ENCODE measurements around the gene PFKFB3. TPM values are rescaled to one million over a fixed set of nuclear protein-coding genes. Genes with fewer than 3 reads are reported as not detected.
"Not testable (repeated sequence)": the region's sequence is repeated elsewhere in the genome, so short reads cannot be mapped to it uniquely, and the experiment has no call there.

PFKFB3 gene
- total and polyA plus RNA-seq, 12 donors: 8.4 to 72.4 (median 29.5) TPM

DNA sequence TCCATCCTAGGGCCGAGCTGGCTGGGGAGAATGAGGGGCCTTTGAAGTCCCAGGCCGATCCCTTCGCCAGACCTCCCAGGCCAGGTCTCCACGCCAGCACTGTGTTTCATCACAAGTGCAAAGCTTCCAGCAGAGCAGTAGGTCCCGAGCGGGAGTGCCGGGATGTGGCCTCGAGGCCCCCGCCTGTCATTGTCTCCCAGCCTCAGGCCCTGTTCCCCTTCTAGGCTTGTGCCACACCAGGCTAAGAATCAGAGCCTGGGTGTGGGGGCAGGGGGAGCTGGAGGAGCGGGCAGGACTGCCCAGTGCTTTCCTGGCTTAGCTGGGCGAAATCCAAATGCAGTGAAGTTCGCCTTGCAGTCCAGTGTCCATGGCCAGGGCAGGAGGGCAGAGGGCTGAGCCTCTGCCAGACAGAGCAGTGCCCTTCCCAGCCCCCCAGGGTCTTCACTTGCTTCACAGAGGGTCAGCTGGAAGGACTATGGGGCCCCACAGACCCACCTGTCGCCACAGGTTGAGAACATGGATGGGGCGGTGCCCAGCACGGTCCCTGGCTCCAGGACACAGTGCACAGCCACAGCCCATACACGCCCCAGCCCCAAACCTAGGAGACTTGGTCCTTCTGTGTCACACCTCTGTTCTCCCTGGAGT lies 20.2 kb upstream of the PFKFB3 start:
- 56 to 76% (median 57%) methylated on average over 4 to 16 of the region's 16 CpGs for WGBS, 4 donors
- intact Hi-C loops (cut with DNase I): no loop called here
- TF ChIP-seq, protein P1, sequence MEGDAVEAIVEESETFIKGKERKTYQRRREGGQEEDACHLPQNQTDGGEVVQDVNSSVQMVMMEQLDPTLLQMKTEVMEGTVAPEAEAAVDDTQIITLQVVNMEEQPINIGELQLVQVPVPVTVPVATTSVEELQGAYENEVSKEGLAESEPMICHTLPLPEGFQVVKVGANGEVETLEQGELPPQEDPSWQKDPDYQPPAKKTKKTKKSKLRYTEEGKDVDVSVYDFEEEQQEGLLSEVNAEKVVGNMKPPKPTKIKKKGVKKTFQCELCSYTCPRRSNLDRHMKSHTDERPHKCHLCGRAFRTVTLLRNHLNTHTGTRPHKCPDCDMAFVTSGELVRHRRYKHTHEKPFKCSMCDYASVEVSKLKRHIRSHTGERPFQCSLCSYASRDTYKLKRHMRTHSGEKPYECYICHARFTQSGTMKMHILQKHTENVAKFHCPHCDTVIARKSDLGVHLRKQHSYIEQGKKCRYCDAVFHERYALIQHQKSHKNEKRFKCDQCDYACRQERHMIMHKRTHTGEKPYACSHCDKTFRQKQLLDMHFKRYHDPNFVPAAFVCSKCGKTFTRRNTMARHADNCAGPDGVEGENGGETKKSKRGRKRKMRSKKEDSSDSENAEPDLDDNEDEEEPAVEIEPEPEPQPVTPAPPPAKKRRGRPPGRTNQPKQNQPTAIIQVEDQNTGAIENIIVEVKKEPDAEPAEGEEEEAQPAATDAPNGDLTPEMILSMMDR (IDR thresholded peaks at IDR 0.05): no peak
- no peak for TF ChIP-seq POLR2A (IDR thresholded peaks at IDR 0.05)
- Histone ChIP-seq H3K4me1 (replicated peaks in 1 of 2) (peaks cover 17 to 19% of the 10 kb centered on the region in 2 donors), H3K9me3 (replicated peaks in 1 of 3) (no peaks in the 10 kb centered on the region), H3K27ac (peak overlapping the region in 4 of 5 donors; percentile 3 to 84 (median 49)), H3K36me3 (replicated peaks in 1 of 2) (no peaks in the 10 kb centered on the region), H3K27me3 (no peaks in the 10 kb centered on the region), H3K4me3 (no peak overlapping the region)
- peak in 6 of 7 donors; percentile 45 to 81 (median 65) for DNase-seq

DNA sequence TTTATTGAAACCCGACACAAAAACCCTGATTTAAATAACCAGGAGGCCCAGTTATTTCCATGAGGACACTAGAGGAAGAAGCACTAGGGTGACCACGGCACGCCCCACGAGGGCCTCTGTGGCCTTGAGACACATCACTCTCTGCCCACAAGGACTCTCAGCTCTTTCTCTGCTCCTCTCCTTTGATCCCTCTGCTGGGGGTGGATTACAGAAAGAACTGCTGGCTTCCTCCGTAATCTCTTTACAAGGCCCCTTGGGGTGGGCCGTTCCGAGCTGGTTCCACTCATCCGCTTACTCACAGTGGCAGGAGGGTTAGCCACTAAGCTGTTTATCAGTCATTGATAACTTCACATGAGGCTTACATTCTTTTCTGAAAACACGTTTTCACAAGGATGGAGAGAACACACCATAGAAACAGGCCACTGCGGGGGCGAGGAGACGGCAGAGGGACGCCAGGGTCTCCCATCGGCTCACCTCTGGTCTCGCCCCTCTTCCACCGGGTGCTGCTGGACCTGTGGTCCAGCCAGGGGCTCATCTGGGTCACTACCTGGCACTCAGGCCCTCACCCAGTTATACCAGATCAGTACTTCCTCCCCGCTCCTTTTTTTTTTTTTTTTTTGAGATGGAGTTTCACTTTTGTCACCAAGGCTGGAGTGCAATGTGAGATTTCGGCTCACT lies 17.6 kb upstream of the PFKFB3 start:
- H3K36me3 ChIP-seq (replicated peaks in 1 of 2): no peaks in the 10 kb centered on the region
- no peak for TF ChIP-seq POLR2A (IDR thresholded peaks at IDR 0.05)
- TF ChIP-seq, protein P1 (IDR thresholded peaks at IDR 0.05): no peak
- no peaks in the 10 kb centered on the region for H3K9me3 ChIP-seq (replicated peaks in 1 of 3)
- intact Hi-C loops (cut with DNase I): no loop called here
- 48 to 69% (median 60%) methylated on average over 13 to 18 of the region's 18 CpGs for WGBS, 4 donors
- peak in 4 of 7 donors; percentile 50 to 73 (median 66) for DNase-seq
- no peaks in the 10 kb centered on the region for H3K27me3 ChIP-seq
- H3K27ac ChIP-seq: peak overlapping the region in 4 of 5 donors; percentile 23 to 85 (median 58)
- peaks cover 7 to 11% of the 10 kb centered on the region in 2 donors for H3K4me1 ChIP-seq (replicated peaks in 1 of 2)
- no peak overlapping the region for H3K4me3 ChIP-seq

DNA sequence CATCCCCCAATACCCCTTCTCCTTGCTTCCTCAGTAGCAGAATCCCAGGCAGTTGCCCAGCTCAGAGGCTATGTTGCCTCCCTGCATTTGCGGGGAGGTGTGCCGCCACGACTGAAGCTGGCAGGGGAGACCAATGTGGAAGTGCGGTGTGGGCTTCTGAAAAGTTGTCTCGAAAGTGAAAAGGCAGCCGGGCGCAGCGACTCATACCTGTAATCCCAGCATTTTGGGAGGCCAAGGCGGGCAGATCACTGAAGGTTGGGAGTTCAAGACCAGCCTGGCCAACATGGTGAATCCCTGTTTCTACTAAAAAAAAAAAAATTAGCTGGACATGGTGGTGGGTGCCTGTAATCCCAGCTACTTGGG lies 15.9 kb upstream of the PFKFB3 start:
- Histone ChIP-seq H3K4me3 (no peak overlapping the region), H3K27me3 (no peaks in the 10 kb centered on the region), H3K9me3 (replicated peaks in 1 of 3) (no peaks in the 10 kb centered on the region), H3K27ac (peak overlapping the region in 1 of 5 donors; percentile 31), H3K4me1 (replicated peaks in 1 of 2) (peaks cover 13 to 19% of the 10 kb centered on the region in 2 donors), H3K36me3 (replicated peaks in 1 of 2) (no peaks in the 10 kb centered on the region)
- intact Hi-C loops (cut with DNase I): no loop called here
- 80 to 98% (median 90%) methylated on average over 9 of the region's 9 CpGs for WGBS, 4 donors
- TF ChIP-seq POLR2A (IDR thresholded peaks at IDR 0.05): no peak
- TF ChIP-seq, protein P1 (IDR thresholded peaks at IDR 0.05): no peak
- DNase-seq: no peak

DNA sequence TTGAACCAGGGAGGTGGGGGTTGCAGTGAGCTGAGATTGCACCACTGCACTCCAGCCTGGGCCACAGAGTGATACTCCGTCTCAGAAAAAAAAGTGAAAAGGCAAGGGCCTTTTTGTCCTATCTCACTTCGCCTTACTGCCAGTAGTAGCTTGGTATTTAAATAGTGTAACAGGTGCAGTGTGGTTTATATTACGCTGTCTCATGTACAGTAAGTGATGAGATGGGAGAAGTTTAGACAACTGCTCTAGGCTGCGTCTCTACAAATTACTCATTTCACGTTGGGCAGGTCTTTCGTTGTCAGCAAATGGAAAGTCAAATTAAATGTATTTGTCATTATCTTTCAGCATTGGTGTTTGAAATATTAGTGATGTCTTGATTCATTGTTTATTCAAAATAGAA lies 15.5 kb upstream of the PFKFB3 start:
- Histone ChIP-seq H3K27me3 (no peaks in the 10 kb centered on the region), H3K27ac (no peak overlapping the region), H3K9me3 (replicated peaks in 1 of 3) (no peaks in the 10 kb centered on the region), H3K4me1 (replicated peaks in 1 of 2) (peaks cover 15 to 19% of the 10 kb centered on the region in 2 donors), H3K36me3 (replicated peaks in 1 of 2) (no peaks in the 10 kb centered on the region), H3K4me3 (no peak overlapping the region)
- TF ChIP-seq, protein P1 (IDR thresholded peaks at IDR 0.05): no peak
- no peak for TF ChIP-seq POLR2A (IDR thresholded peaks at IDR 0.05)
- no peak for DNase-seq
- 84 to 87% (median 86%) methylated on average over 6 of the region's 6 CpGs for WGBS, 4 donors
- intact Hi-C loops (cut with DNase I): no loop called here

DNA sequence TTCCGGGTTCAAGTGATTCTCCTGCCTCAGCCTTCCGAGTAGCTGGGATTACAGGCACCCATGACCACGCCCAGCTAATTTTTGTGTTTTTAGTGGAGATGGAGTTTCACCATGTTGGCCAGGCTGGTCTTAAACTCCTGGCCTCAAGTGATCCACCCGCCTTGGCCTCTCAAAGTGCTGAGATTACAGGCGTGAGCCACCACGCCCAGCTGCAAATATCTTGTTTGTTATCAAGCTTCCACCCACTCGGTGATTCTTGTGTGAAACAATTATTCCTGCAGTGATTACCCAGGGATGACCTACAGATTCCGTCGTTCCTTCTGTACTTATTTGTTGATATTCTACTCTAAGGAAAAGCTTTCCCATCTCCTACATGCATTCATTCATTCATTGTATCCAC lies 12.7 kb upstream of the PFKFB3 start:
- intact Hi-C loops (cut with DNase I); DNase-seq; H3K27me3 ChIP-seq; H3K9me3 ChIP-seq (replicated peaks in 1 of 3); H3K27ac ChIP-seq; H3K36me3 ChIP-seq (replicated peaks in 1 of 2); H3K4me3 ChIP-seq: not testable (repeated sequence)
- peaks cover 12 to 21% of the 10 kb centered on the region in 2 donors for H3K4me1 ChIP-seq (replicated peaks in 1 of 2)
- 93 to 98% (median 95%) methylated on average over 9 of the region's 9 CpGs for WGBS, 4 donors

Data from adrenal gland (tissue), 12 donors.